DOHH2 (cell line): ENCODE data around the gene GPR171.
"Not testable (repeated sequence)": the region's sequence is repeated elsewhere in the genome, so short reads cannot be mapped to it uniquely, and the experiment has no call there.

Experiments used
- H3F3A ChIP-seq: fragments of 200-600 bp; sonication (generic), shearing (Covaris generic); 2 replicates; pipeline ENCODE4 v1.6.0; 2016; ENCODE audit warnings: antibody characterized with exemption, mild to moderate bottlenecking; ENCODE audit not compliant: control insufficient read depth, insufficient read depth
- H3K27ac ChIP-seq: fragments of 200-600 bp; sonication (generic); 2 replicates; pipeline ENCODE4 v1.5.1; 2014; ENCODE audit warnings: low read depth, mild to moderate bottlenecking, low read length, moderate library complexity
- H3K27me3 ChIP-seq: fragments of 200-600 bp; sonication (generic); 2 replicates; pipeline ENCODE4 v1.6.1; 2014; ENCODE audit warnings: mild to moderate bottlenecking, low read length, mixed read lengths; ENCODE audit not compliant: control insufficient read depth
- H3K36me3 ChIP-seq: fragments of 200-600 bp; sonication (generic); 2 replicates; pipeline ENCODE4 v1.6.1; 2014; ENCODE audit warnings: mild to moderate bottlenecking, low read length, moderate library complexity, mixed read lengths; ENCODE audit not compliant: control insufficient read depth
- H3K4me1 ChIP-seq: fragments of 200-600 bp; sonication (generic); 2 replicates; pipeline ENCODE4 v1.6.1; 2014; ENCODE audit warnings: mild to moderate bottlenecking, low read length, mixed read lengths; ENCODE audit not compliant: control insufficient read depth
- H3K4me2 ChIP-seq: fragments of 200-600 bp; sonication (generic); 2 replicates; pipeline ENCODE4 v1.6.0; 2014; ENCODE audit warnings: mild to moderate bottlenecking, low read length, moderate library complexity
- H3K4me3 ChIP-seq: fragments of 200-600 bp; sonication (generic); 2 replicates; pipeline ENCODE4 v1.5.1; 2014; ENCODE audit warnings: mild to moderate bottlenecking, low read length, mixed read lengths
- H3K79me2 ChIP-seq: fragments of 200-600 bp; sonication (generic); 2 replicates; pipeline ENCODE4 v1.6.1; 2014; ENCODE audit warnings: mild to moderate bottlenecking, low read length, mixed read lengths; ENCODE audit not compliant: control insufficient read depth
- H3K9me2 ChIP-seq: fragments of 200-600 bp; sonication (generic); replicated peaks from 2 replicates; pipeline ENCODE4 v1.6.1; 2014; ENCODE audit warnings: mild to moderate bottlenecking, low read length, mixed read lengths; ENCODE audit not compliant: control insufficient read depth
- H3K9me3 ChIP-seq: fragments of 200-600 bp; sonication (generic); 2 replicates; pipeline ENCODE4 v1.6.1; 2014; ENCODE audit warnings: antibody characterized with exemption, low read length, mixed read lengths; ENCODE audit not compliant: control insufficient read depth, insufficient read depth
- H4K20me1 ChIP-seq: fragments of 200-600 bp; sonication (generic); 2 replicates; pipeline ENCODE4 v1.6.0; 2014; ENCODE audit warnings: low read depth, mild to moderate bottlenecking, antibody characterized with exemption, low read length, moderate library complexity; ENCODE audit not compliant: control insufficient read depth, insufficient read depth
- EZH2phosphoT487 ChIP-seq: fragments of 200-600 bp; sonication (generic); IDR thresholded peaks from 2 replicates; pipeline ENCODE4 v1.6.1; 2017; ENCODE audit warnings: borderline replicate concordance, mild to moderate bottlenecking, antibody characterized with exemption, low read length, moderate library complexity, mixed read lengths
- TF ChIP-seq, protein P1 (sequence below): fragments of 200-600 bp; sonication (generic); IDR thresholded peaks from one replicate; pipeline ENCODE4 v1.5.1; 2014; ENCODE audit warnings: antibody characterized with exemption, mild to moderate bottlenecking, low read depth, low read length; ENCODE audit not compliant: poor library complexity, severe bottlenecking

GPR171 gene, protein sequence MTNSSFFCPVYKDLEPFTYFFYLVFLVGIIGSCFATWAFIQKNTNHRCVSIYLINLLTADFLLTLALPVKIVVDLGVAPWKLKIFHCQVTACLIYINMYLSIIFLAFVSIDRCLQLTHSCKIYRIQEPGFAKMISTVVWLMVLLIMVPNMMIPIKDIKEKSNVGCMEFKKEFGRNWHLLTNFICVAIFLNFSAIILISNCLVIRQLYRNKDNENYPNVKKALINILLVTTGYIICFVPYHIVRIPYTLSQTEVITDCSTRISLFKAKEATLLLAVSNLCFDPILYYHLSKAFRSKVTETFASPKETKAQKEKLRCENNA

DNA sequence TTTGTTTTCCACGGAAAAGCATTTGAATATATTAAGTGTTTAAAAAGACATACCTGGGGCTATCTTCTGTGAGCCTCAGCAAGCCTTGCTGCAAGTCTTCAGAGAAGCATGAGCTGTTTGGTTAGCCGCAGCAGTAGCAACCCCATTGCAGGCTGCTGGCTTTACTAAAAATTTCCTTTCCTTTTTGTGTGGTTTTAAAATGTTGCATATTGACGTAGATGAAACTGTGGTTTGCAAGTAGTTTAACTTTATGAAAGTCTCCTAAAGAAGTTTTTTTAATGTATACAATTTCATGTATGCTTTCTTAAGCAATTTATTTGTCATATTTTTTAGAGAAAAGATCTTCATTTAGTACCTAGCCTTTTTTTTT, at the start of gene GPR171:
Gene GPR171, minus strand, starts transcription at position 166 of the 370 bp plus-strand sequence. CDS start 3,830 bp downstream, outside the sequence.
- TF ChIP-seq EZH2phosphoT487, result no peak
- TF ChIP-seq, protein P1, sequence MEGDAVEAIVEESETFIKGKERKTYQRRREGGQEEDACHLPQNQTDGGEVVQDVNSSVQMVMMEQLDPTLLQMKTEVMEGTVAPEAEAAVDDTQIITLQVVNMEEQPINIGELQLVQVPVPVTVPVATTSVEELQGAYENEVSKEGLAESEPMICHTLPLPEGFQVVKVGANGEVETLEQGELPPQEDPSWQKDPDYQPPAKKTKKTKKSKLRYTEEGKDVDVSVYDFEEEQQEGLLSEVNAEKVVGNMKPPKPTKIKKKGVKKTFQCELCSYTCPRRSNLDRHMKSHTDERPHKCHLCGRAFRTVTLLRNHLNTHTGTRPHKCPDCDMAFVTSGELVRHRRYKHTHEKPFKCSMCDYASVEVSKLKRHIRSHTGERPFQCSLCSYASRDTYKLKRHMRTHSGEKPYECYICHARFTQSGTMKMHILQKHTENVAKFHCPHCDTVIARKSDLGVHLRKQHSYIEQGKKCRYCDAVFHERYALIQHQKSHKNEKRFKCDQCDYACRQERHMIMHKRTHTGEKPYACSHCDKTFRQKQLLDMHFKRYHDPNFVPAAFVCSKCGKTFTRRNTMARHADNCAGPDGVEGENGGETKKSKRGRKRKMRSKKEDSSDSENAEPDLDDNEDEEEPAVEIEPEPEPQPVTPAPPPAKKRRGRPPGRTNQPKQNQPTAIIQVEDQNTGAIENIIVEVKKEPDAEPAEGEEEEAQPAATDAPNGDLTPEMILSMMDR, result no peak
- H3K9me2 ChIP-seq, result no peaks in the 10 kb centered on the region
- no peak within 1 kb of the TSS for H3K4me3 ChIP-seq
- no peaks in the 10 kb centered on the region for H3K4me1 ChIP-seq
- H4K20me1 ChIP-seq, result no peaks in the 10 kb centered on the region
- no peak within 1 kb of the TSS for H3K27ac ChIP-seq
- H3K36me3 ChIP-seq, result no peaks in the 10 kb centered on the region
- H3K9me3 ChIP-seq, result no peaks in the 10 kb centered on the region
- no peaks in the 10 kb centered on the region for H3K27me3 ChIP-seq
- H3K79me2 ChIP-seq, result no peaks in the 10 kb centered on the region
- H3K4me2 ChIP-seq, result no peak within 1 kb of the TSS
- H3F3A ChIP-seq, result no peaks in the 10 kb centered on the region

DNA sequence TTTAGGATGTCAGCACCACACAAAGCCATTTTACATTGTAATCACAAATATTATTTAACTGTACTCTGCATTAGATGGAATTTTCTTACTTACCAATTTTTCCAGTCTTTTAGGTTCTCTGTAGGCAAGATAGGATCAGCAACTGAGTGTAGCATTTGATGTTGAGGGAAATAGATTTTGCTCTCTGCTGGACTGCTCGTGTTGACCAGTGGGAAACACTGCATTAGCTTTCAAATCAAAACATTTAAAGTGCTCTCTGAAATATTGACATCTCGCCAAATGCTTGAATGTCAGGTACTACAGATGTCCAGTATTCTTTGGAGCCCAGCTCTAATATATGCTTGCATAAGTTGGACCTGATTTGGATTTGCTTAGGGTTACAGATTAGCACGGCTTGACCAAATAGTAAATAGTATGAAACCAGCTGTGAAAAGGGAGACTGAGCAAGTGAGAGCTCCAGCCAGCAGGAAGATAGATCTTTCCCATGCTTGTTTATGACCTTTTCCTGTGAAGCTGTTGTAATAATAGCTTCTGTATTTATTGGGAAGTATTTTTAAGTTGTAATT, 45.8 kb upstream of the GPR171 start:
- H3K4me1 ChIP-seq, result no peaks in the 10 kb centered on the region
- no peaks in the 10 kb centered on the region for H3K9me2 ChIP-seq
- TF ChIP-seq, protein P1, result no peak
- no peak for TF ChIP-seq EZH2phosphoT487
- H3K79me2 ChIP-seq, result no peaks in the 10 kb centered on the region
- H3K4me2 ChIP-seq, result no peak overlapping the region
- no peaks in the 10 kb centered on the region for H3K36me3 ChIP-seq
- H3K27me3 ChIP-seq, result no peaks in the 10 kb centered on the region
- no peak overlapping the region for H3K27ac ChIP-seq
- no peak overlapping the region for H3K4me3 ChIP-seq
- H4K20me1 ChIP-seq, result no peaks in the 10 kb centered on the region
- H3F3A ChIP-seq, result no peaks in the 10 kb centered on the region
- no peaks in the 10 kb centered on the region for H3K9me3 ChIP-seq

DNA sequence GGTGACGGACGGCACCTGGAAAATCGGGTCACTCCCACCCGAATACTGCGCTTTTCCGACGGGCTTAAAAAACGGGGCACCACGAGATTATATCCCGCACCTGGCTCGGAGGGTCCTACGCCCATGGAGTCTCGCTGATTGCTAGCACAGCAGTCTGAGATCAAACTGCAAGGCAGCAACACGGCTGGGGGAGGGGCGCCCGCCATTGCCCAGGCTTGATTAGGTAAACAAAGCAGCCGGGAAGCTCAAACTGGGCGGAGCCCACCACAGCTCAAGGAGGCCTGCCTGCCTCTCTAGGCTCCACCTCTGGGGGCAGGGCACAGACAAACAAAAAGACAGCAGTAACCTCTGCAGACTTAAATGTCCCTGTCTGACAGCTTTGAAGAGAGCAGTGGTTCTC, 39.0 kb upstream of the GPR171 start:
- not testable (repeated sequence) for H3K27me3 ChIP-seq, H3K79me2 ChIP-seq, H4K20me1 ChIP-seq, H3K4me2 ChIP-seq, H3K27ac ChIP-seq, H3K9me3 ChIP-seq, H3K4me3 ChIP-seq, H3K9me2 ChIP-seq, H3K36me3 ChIP-seq, H3F3A ChIP-seq, H3K4me1 ChIP-seq

DNA sequence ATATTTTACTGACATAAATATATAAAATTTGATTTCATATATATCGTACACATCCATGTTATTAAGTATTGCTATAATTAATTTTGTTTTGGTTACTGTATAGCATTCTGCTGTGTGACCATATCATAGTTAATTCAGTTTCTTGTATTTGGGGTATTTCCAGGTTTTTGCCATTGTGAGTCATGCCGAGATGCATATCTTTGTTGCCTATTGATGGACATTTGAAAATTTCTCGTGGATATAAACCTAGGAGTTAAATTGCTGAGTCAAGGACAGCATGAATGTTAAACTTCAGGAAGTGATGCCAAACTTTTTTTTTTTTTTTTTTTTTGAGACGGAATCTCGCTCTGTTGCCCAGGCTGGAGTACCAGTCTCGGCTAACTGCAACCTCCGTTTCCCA, 33.7 kb upstream of the GPR171 start:
- no peak for TF ChIP-seq EZH2phosphoT487
- TF ChIP-seq, protein P1, result no peak
- Histone ChIP-seq H3K4me1 (no peaks in the 10 kb centered on the region), H3K9me2 (no peaks in the 10 kb centered on the region)

More for the DNA sequence above, 33.7 kb upstream of the GPR171 start:
- H3K27me3 ChIP-seq, result no peaks in the 10 kb centered on the region
- no peak overlapping the region for H3K4me3 ChIP-seq
- H3K9me3 ChIP-seq, result no peaks in the 10 kb centered on the region
- H3K79me2 ChIP-seq, result no peaks in the 10 kb centered on the region
- H3K36me3 ChIP-seq, result no peaks in the 10 kb centered on the region
- H3K4me2 ChIP-seq, result no peak overlapping the region
- H4K20me1 ChIP-seq, result no peaks in the 10 kb centered on the region
- no peak overlapping the region for H3K27ac ChIP-seq
- no peaks in the 10 kb centered on the region for H3F3A ChIP-seq
